Natural killer cell (primary cell): ENCODE measurements around the gene KRTAP5-3. TPM values are rescaled to one million over a fixed set of nuclear protein-coding genes. Genes with fewer than 3 reads are reported as not detected.
"Not testable (repeated sequence)": the region's sequence is repeated elsewhere in the genome, so short reads cannot be mapped to it uniquely, and the experiment has no call there.

Experiments
- ATAC-seq, 3 donors: fragments of 150-1000 bp in 2 of 3; fragments of 200-7000 bp in 1 of 3; cut with Tn5 transposase; 1 replicate in 1 of 3; 2 replicates in 2 of 3; pipeline ENCODE4 v1.10.0; 2021; ENCODE audit warnings: mild to moderate bottlenecking in 2 of 3, moderate library complexity in 2 of 3
- DNase-seq, 2 donors: peaks; one replicate each; pipeline versions ENCODE4 v3.0.0 to v3.0.0-alpha.2; 2013 to 2021; ENCODE audit warnings: mixed read lengths in 1 of 2
- H3K27ac ChIP-seq: one replicate; pipeline ENCODE4 v1.5.1; 2013; ENCODE audit warnings: mild to moderate bottlenecking, low read length
- H3K27me3 ChIP-seq: one replicate; pipeline ENCODE4 v1.6.1; 2013; ENCODE audit warnings: low read length; ENCODE audit not compliant: control insufficient read depth, insufficient read depth
- H3K36me3 ChIP-seq: one replicate; pipeline ENCODE4 v1.6.1; 2013; ENCODE audit warnings: low read length; ENCODE audit not compliant: control insufficient read depth, insufficient read depth
- H3K4me1 ChIP-seq: one replicate; pipeline ENCODE4 v1.6.1; 2013; ENCODE audit warnings: low read length; ENCODE audit not compliant: control insufficient read depth, insufficient read depth
- H3K4me3 ChIP-seq: one replicate; pipeline ENCODE4 v1.5.1; 2013; ENCODE audit warnings: low read length
- H3K9me3 ChIP-seq: one replicate; pipeline ENCODE4 v1.6.1; 2013; ENCODE audit warnings: low read length; ENCODE audit not compliant: control insufficient read depth, insufficient read depth
- H3K27ac Mint-ChIP-seq, 2 donors: one replicate each; pipeline ENCODE4 v1.8.0; 2022; ENCODE audit warnings: mild to moderate bottlenecking in 2 of 2, mixed read lengths in 2 of 2, moderate library complexity in 1 of 2
- H3K27me3 Mint-ChIP-seq, 2 donors: one replicate each; pipeline ENCODE4 v1.8.0; 2022; ENCODE audit warnings: low read depth in 2 of 2, mixed read lengths in 2 of 2
- H3K36me3 Mint-ChIP-seq: one replicate; pipeline ENCODE4 v1.8.0; 2022; ENCODE audit warnings: mixed read lengths
- H3K4me1 Mint-ChIP-seq, 2 donors: one replicate each; pipeline ENCODE4 v1.8.0; 2022; ENCODE audit warnings: mixed read lengths in 2 of 2
- H3K4me3 Mint-ChIP-seq: one replicate; pipeline ENCODE4 v1.8.0; 2022; ENCODE audit warnings: mild to moderate bottlenecking, moderate library complexity, mixed read lengths
- H3K9me3 Mint-ChIP-seq, 2 donors: one replicate each; pipeline ENCODE4 v1.8.0; 2022; ENCODE audit warnings: mixed read lengths in 2 of 2
- CTCF ChIP-seq: fragments of 200-600 bp; IDR thresholded peaks from one replicate; pipeline ENCODE4 v1.8.0; 2022; ENCODE audit warnings: antibody characterized with exemption
- WGBS: methylation state at CpG from one replicate; pipeline ENCODE4 v1.1.7; 2013; ENCODE audit warnings: missing lambda C conversion rate; ENCODE audit not compliant: insufficient coverage; 5-methylcytosine and 5-hydroxymethylcytosine counted together
- intact Hi-C: fragments of 100-400 bp; cut with micrococcal nuclease; formaldehyde crosslinking; loops from one replicate; pipeline ENCODE4 v1.14.2; 2022
- total RNA-seq, 4 donors: library from RNA; stranded (reverse); fragments of 120-200 nt in 1 of 4; gene quantifications; one replicate each; pipeline versions ENCODE4 v1.2.3 to v1.2.4, GENCODE V29; 2013 to 2022

KRTAP5-3 gene
- total RNA-seq, 3 donors from 2014 or later (not counting 1 experiment from before 2014, with no cell fraction given): not detected

DNA sequence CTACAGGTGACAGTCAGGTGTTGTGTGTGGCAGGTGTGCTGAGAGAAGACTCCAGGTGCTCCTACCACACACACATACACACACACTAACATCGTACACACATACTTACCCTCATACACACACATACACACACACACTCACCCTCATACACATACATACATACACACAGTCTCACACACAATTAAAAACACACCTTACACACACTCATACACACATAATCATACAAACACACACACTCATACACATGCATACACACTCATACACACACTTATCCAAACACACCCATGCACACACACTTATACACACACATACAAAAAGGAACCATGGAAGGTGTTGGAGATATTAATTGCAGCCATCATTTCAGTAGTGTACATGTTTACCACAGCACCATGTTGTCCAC lies 4.6 kb downstream of the KRTAP5-3 start:
- no peak for TF ChIP-seq CTCF
- Histone ChIP-seq H3K27ac (no peak overlapping the region), H3K36me3 (no peaks in the 10 kb centered on the region), H3K4me3 (no peak overlapping the region), H3K9me3 (no peaks in the 10 kb centered on the region), H3K4me1 (peaks cover 15% of the 10 kb centered on the region), H3K27me3 (peaks cover 2% of the 10 kb centered on the region)
- DNase-seq (no peak), ATAC-seq (peak in 1 of 3 donors; percentile 31)
- Mint-ChIP-seq H3K4me3 (no peak overlapping the region), H3K27ac (no peak overlapping the region), H3K36me3 (no peaks in the 10 kb centered on the region), H3K27me3 (peaks cover 24 to 41% of the 10 kb centered on the region in 2 donors), H3K9me3 (no peaks in the 10 kb centered on the region), H3K4me1 (no peaks in the 10 kb centered on the region)
- WGBS: 90% methylated on average over 1 of the region's 1 CpG
- intact Hi-C loops: no loop called here

DNA sequence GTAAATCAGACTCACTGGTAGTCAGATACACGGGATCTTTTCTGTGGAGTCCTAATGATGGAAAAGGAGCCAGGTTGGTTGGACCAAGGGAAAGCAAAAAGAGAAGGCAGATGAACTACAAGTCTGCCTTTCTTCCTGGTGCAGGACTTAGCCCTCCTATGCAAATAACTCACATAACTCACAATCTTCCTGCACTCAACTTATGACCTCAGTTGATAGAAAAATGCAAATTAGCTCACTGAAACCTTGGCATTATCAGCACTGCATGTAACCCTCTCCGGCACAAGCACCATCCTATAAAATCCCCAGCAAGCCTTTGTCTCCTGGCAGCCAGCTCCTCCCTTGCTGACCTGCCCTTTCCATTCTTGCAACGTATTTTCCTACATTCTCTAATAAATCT lies 6.6 kb downstream of the KRTAP5-3 start:
- H3K4me3 ChIP-seq, H3K36me3 ChIP-seq, H3K27me3 ChIP-seq, ATAC-seq, H3K9me3 ChIP-seq, H3K36me3 Mint-ChIP-seq, H3K27ac Mint-ChIP-seq, intact Hi-C loops, DNase-seq, H3K9me3 Mint-ChIP-seq, H3K4me1 Mint-ChIP-seq, H3K4me3 Mint-ChIP-seq, H3K27ac ChIP-seq: not testable (repeated sequence)
- H3K27me3 Mint-ChIP-seq: peaks cover 32 to 50% of the 10 kb centered on the region in 2 donors
- H3K4me1 ChIP-seq: peaks cover 15% of the 10 kb centered on the region
- WGBS: 73% methylated on average over 2 of the region's 3 CpGs

DNA sequence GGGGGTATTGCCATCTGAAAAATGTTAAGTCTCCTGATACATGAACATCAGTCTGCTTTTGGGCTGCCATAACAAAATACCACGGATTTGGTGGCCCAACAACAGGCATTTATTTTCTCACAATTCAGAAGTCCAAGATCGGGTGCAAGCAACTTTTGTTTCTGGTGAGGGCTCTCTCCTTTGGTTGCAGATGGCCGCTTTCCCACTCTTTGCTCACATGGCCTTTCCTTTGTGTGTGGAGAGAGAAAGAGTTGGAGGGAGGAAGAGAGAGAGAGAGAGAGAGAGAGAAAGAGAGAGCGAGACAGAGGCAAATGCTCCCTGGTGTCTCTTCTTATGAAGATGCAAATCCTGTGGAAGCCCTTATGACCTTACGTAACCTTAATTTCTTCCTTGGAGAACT lies 7.6 kb downstream of the KRTAP5-3 start:
- Histone ChIP-seq H3K4me1 (peaks cover 8% of the 10 kb centered on the region), H3K27me3 (no peaks in the 10 kb centered on the region), H3K9me3 (no peaks in the 10 kb centered on the region), H3K27ac (no peak overlapping the region), H3K4me3 (no peak overlapping the region), H3K36me3 (no peaks in the 10 kb centered on the region)
- no peak overlapping the region for H3K27ac Mint-ChIP-seq
- no peak overlapping the region for H3K4me3 Mint-ChIP-seq
- peaks cover 2 to 4% of the 10 kb centered on the region in 2 donors for H3K4me1 Mint-ChIP-seq
- DNase-seq (no peak), ATAC-seq (no peak)
- WGBS: 88% methylated on average over 5 of the region's 5 CpGs
- H3K27me3 Mint-ChIP-seq: peaks cover 39 to 55% of the 10 kb centered on the region in 2 donors
- H3K36me3 Mint-ChIP-seq: no peaks in the 10 kb centered on the region
- H3K9me3 Mint-ChIP-seq: no peaks in the 10 kb centered on the region
- TF ChIP-seq CTCF: no peak
- intact Hi-C loops: no loop called here

- Histone ChIP-seq H3K9me3 (no peaks in the 10 kb centered on the region), H3K27ac (no peak overlapping the region), H3K36me3 (no peaks in the 10 kb centered on the region), H3K4me1 (no peaks in the 10 kb centered on the region), H3K27me3 (no peaks in the 10 kb centered on the region), H3K4me3 (no peak overlapping the region)
- Mint-ChIP-seq H3K4me3 (no peak overlapping the region), H3K9me3 (no peaks in the 10 kb centered on the region), H3K27me3 (peaks cover 45 to 62% of the 10 kb centered on the region in 2 donors), H3K27ac (no peak overlapping the region), H3K36me3 (no peaks in the 10 kb centered on the region), H3K4me1 (peaks cover 7 to 9% of the 10 kb centered on the region in 2 donors)
- TF ChIP-seq CTCF: no peak
- intact Hi-C loops: no loop called here
- DNase-seq (no peak), ATAC-seq (no peak)
- 82% methylated on average over 6 of the region's 6 CpGs for WGBS
Measured at GRCh38 chr11:1598816-1599215, 9.4 kb downstream of the KRTAP5-3 start.

DNA sequence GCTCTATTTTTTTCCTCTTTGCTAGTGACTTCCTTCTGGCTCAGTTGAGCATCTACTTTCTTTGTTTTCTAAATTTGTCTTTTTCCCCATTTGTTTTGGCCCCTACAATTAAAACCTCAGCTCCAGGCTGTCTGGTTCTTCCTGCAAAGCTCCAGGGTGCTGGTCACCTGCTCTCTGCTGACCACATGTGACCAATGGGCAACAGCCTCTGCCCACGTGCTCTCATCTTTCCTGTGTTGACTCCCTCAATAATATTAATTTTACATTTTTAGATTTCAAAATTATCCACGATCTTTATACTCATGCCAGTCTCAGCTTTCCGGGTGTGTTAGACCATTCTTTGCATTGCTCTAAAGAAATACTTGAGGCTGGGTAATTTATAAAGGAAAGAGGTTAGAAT lies 9.9 kb downstream of the KRTAP5-3 start:
- H3K27ac ChIP-seq, intact Hi-C loops, H3K9me3 ChIP-seq, H3K27me3 ChIP-seq, DNase-seq, H3K4me3 ChIP-seq, H3K36me3 ChIP-seq, H3K27ac Mint-ChIP-seq, H3K9me3 Mint-ChIP-seq, H3K36me3 Mint-ChIP-seq, H3K4me1 ChIP-seq, ATAC-seq, H3K4me3 Mint-ChIP-seq, H3K4me1 Mint-ChIP-seq: not testable (repeated sequence)
- peaks cover 45 to 62% of the 10 kb centered on the region in 2 donors for H3K27me3 Mint-ChIP-seq
- 87% methylated on average over 2 of the region's 3 CpGs for WGBS
